DND-41 (cell line): Measurements from ENCODE around the gene TCF7L1.

Experiments used
- ATAC-seq: fragments of 200-7000 bp; cut with Tn5 transposase; 3 replicates; pipeline ENCODE4 v1.9.1; 2021; ENCODE audit warnings: low read depth; ENCODE audit not compliant: insufficient read depth
- DNase-seq: peaks from one replicate; pipeline ENCODE4 v3.0.0-alpha.2; 2020
- H2AFZ ChIP-seq: 2 replicates; pipeline ENCODE4 v1.6.0; 2012; ENCODE audit warnings: low read depth, low read length
- H3K27ac ChIP-seq: 2 replicates; pipeline ENCODE4 v1.5.1; 2012; ENCODE audit warnings: low read length, inconsistent platforms
- H3K27me3 ChIP-seq: fragments of 200-600 bp; sonication (generic); 2 replicates; pipeline ENCODE4 v1.6.0; 2012; ENCODE audit warnings: low read length, mild to moderate bottlenecking, inconsistent platforms; ENCODE audit not compliant: insufficient read depth, poor library complexity
- H3K36me3 ChIP-seq: 2 replicates; pipeline ENCODE4 v1.5.1; 2012; ENCODE audit warnings: low read length, inconsistent platforms; ENCODE audit not compliant: insufficient read depth
- H3K4me1 ChIP-seq: 2 replicates; pipeline ENCODE4 v1.5.1; 2012; ENCODE audit warnings: mild to moderate bottlenecking, low read length; ENCODE audit not compliant: insufficient read depth
- H3K4me2 ChIP-seq: 2 replicates; pipeline ENCODE4 v1.6.0; 2012; ENCODE audit warnings: mild to moderate bottlenecking, moderate library complexity, low read length, inconsistent platforms; ENCODE audit not compliant: insufficient read depth
- H3K4me3 ChIP-seq, 2 experiments: fragments of 200-600 bp in 1 of 2; shearing (Covaris generic) in 1 of 2; 2 replicates each; pipeline ENCODE4 v1.5.1; 2012 to 2016; ENCODE audit warnings: inconsistent platforms in 2 of 2, low read length in 2 of 2, mild to moderate bottlenecking in 2 of 2, low read depth in 1 of 2, moderate library complexity in 1 of 2
- H3K79me2 ChIP-seq: 2 replicates; pipeline ENCODE4 v1.6.0; 2012; ENCODE audit warnings: low read length, inconsistent platforms; ENCODE audit not compliant: insufficient read depth
- H3K9ac ChIP-seq: 2 replicates; pipeline ENCODE4 v1.6.0; 2012; ENCODE audit warnings: low read depth, mild to moderate bottlenecking, inconsistent platforms, low read length, moderate library complexity
- H3K9me3 ChIP-seq: 2 replicates; pipeline ENCODE4 v1.5.1; 2012; ENCODE audit warnings: low read length, moderate library complexity, mild to moderate bottlenecking, inconsistent platforms; ENCODE audit not compliant: insufficient read depth, severe bottlenecking
- H4K20me1 ChIP-seq: 2 replicates; pipeline ENCODE4 v1.6.0; 2012; ENCODE audit warnings: low read length; ENCODE audit not compliant: insufficient read depth
- CTCF ChIP-seq: IDR thresholded peaks from 2 replicates; pipeline ENCODE4 v1.5.1; 2012; ENCODE audit warnings: borderline replicate concordance, low read length, moderate library complexity, mild to moderate bottlenecking; ENCODE audit not compliant: poor library complexity, severe bottlenecking; ENCODE audit errors: extremely low read depth
- EZH2 ChIP-seq: IDR thresholded peaks from 3 replicates; pipeline ENCODE4 v1.6.1; 2012; ENCODE audit warnings: borderline replicate concordance, low read depth, mild to moderate bottlenecking, moderate library complexity, low read length, inconsistent platforms; ENCODE audit not compliant: severe bottlenecking

The TCF7L1 gene

GRCh38 chr2:85168942-85169341 is 35.8 kb downstream of the TCF7L1 start:
- no peaks in the 10 kb centered on the region for H3K9me3 ChIP-seq
- DNase-seq: no peak
- no peaks in the 10 kb centered on the region for H3K4me1 ChIP-seq
- no peaks in the 10 kb centered on the region; the same call in 1 of the 2 replicates for H4K20me1 ChIP-seq
- H3K79me2 ChIP-seq: no peaks in the 10 kb centered on the region
- no peak for TF ChIP-seq EZH2
- TF ChIP-seq CTCF: no peak
- ATAC-seq: no peak
- no peak overlapping the region for H2AFZ ChIP-seq
- H3K4me3 ChIP-seq: no peak overlapping the region
- peaks cover 10% of the 10 kb centered on the region for H3K27me3 ChIP-seq
- no peak overlapping the region for H3K4me2 ChIP-seq
- no peak overlapping the region for H3K9ac ChIP-seq
- H3K27ac ChIP-seq: no peak overlapping the region
- no peaks in the 10 kb centered on the region for H3K36me3 ChIP-seq

- Histone ChIP-seq H3K9me3 (no peaks in the 10 kb centered on the region), H3K27ac (no peak overlapping the region), H3K79me2 (no peaks in the 10 kb centered on the region), H2AFZ (no peak overlapping the region), H3K9ac (no peak overlapping the region), H3K36me3 (no peaks in the 10 kb centered on the region), H3K4me3 (no peak overlapping the region), H3K4me2 (no peak overlapping the region), H3K4me1 (no peaks in the 10 kb centered on the region), H4K20me1 (no peaks in the 10 kb centered on the region), H3K27me3 (peaks cover 7% of the 10 kb centered on the region)
- no peak for DNase-seq
- no peak for TF ChIP-seq EZH2
- TF ChIP-seq CTCF: no peak
- ATAC-seq: no peak
Measured at GRCh38 chr2:85169581-85169980, 36.4 kb downstream of the TCF7L1 start.

GRCh38 chr2:85170938-85171475 is 37.8 kb downstream of the TCF7L1 start:
- H3K27me3 ChIP-seq: peaks cover 2% of the 10 kb centered on the region
- no peaks in the 10 kb centered on the region for H3K79me2 ChIP-seq
- H3K4me3 ChIP-seq: no peak overlapping the region
- H3K4me2 ChIP-seq: no peak overlapping the region
- H3K9me3 ChIP-seq: no peaks in the 10 kb centered on the region
- TF ChIP-seq EZH2 (no peak), CTCF (no peak)
- no peak overlapping the region for H2AFZ ChIP-seq
- H3K36me3 ChIP-seq: no peaks in the 10 kb centered on the region
- no peaks in the 10 kb centered on the region for H4K20me1 ChIP-seq
- no peak overlapping the region for H3K9ac ChIP-seq
- no peak for ATAC-seq
- no peak for DNase-seq
- no peak overlapping the region for H3K27ac ChIP-seq
- H3K4me1 ChIP-seq: no peaks in the 10 kb centered on the region

- Histone ChIP-seq H4K20me1 (no peaks in the 10 kb centered on the region), H3K79me2 (no peaks in the 10 kb centered on the region), H3K27me3 (no peaks in the 10 kb centered on the region), H3K27ac (no peak overlapping the region), H3K9me3 (no peaks in the 10 kb centered on the region), H3K9ac (no peak overlapping the region), H3K4me3 (no peak overlapping the region), H3K4me1 (no peaks in the 10 kb centered on the region), H3K4me2 (no peak overlapping the region), H3K36me3 (no peaks in the 10 kb centered on the region), H2AFZ (no peak overlapping the region)
- DNase-seq: no peak
- TF ChIP-seq CTCF: no peak
- no peak for TF ChIP-seq EZH2
- no peak for ATAC-seq
Measured at GRCh38 chr2:85171916-85172315, 38.7 kb downstream of the TCF7L1 start.
